HepG2 (cell line): ENCODE measurements around the gene GMEB1. TPM values are rescaled to one million over a fixed set of nuclear protein-coding genes. Genes with fewer than 3 reads are reported as not detected.

Source experiments
- FOXP4 ChIP-seq: sonication (generic); formaldehyde crosslinking; IDR thresholded peaks from 2 replicates; pipeline ENCODE4 v1.4.0; 2020; ENCODE audit warnings: missing genetic modification reagents
- KAT7 ChIP-seq: IDR thresholded peaks from 2 replicates; pipeline ENCODE4 v1.6.1; 2018; ENCODE audit warnings: borderline replicate concordance, missing compliant biosample characterization
- KIAA2018 ChIP-seq: sonication (generic); formaldehyde crosslinking; IDR thresholded peaks from 2 replicates; pipeline ENCODE4 v1.5.0; 2020; ENCODE audit warnings: mild to moderate bottlenecking, missing genetic modification reagents, borderline replicate concordance
- RXRB ChIP-seq: IDR thresholded peaks from 2 replicates; pipeline ENCODE4 v1.6.1; 2016; ENCODE audit warnings: borderline replicate concordance, missing genetic modification reagents, missing compliant biosample characterization
- XBP1 ChIP-seq: sonication (generic); formaldehyde crosslinking; IDR thresholded peaks from 2 replicates; pipeline ENCODE4 v1.5.0; 2020; ENCODE audit warnings: missing genetic modification reagents
- ZBTB14 ChIP-seq: sonication (generic); formaldehyde crosslinking; IDR thresholded peaks from 2 replicates; pipeline ENCODE4 v1.4.0; 2020; ENCODE audit warnings: missing genetic modification reagents
- ZNF407 ChIP-seq: sonication (generic); formaldehyde crosslinking; IDR thresholded peaks from one replicate; pipeline ENCODE4 v1.5.1; 2020; ENCODE audit warnings: mild to moderate bottlenecking, missing genetic modification reagents; ENCODE audit errors: not compliant biosample characterization
- polyA plus RNA-seq, 8 experiments: library from polyadenylated mRNA; depleted of rRNA in 3 of 8; stranded (reverse) in 7 of 8; unstranded in 1 of 8; fragments of >200 nt; fragmentation: Illumina TruSeq in 4 of 8; extraction: Trizol in 4 of 8; gene quantifications; 2 replicates each; pipeline versions ENCODE4 v1.2.1 to v1.2.3, GENCODE V29; 2011 to 2016; ENCODE audit warnings: low read depth in 4 of 8, missing spikeins in 1 of 8, mixed read lengths in 1 of 8; ENCODE audit not compliant: insufficient read depth in 1 of 8
- total RNA-seq, 5 experiments: library from RNA; depleted of rRNA; stranded (reverse); fragments of >200 nt; fragmentation: Illumina TruSeq; extraction: Trizol; gene quantifications; 2 replicates each; pipeline ENCODE4 v1.2.3, GENCODE V29; 2016; ENCODE audit warnings: low read depth in 1 of 5

Gene GMEB1
- total and polyA plus RNA-seq, 2 of the 13 experiments (the other 11 are each of a cell fraction or from before 2014, with no cell fraction given): 3.0 to 6.0 TPM

- TF ChIP-seq FOXP4 (CRISPR knock-in tag): peak; percentile 69
- TF ChIP-seq XBP1 (CRISPR knock-in tag): no peak
- TF ChIP-seq ZBTB14 (CRISPR knock-in tag): peak; percentile 98
- no peak; the same call in none of the 2 replicates for TF ChIP-seq RXRB (CRISPR knock-in tag)
- TF ChIP-seq KAT7: peak; percentile 91
- TF ChIP-seq KIAA2018 (CRISPR knock-in tag): no peak; the same call in 1 of the 2 replicates
- peak; percentile 53 for TF ChIP-seq ZNF407 (CRISPR knock-in tag)
Observed at GRCh38 chr1:28736450-28737306, 68.1 kb downstream of the GMEB1 start, which contains the start of gene YTHDF2 (continued).
